GM06990 (cell line): ENCODE measurements around the gene DDX3X.
"Not testable (repeated sequence)": the region's sequence is repeated elsewhere in the genome, so short reads cannot be mapped to it uniquely, and the experiment has no call there.

Experiments used
- DNase-seq: peaks from one replicate; pipeline ENCODE4 v3.0.0-alpha.2; 2011; ENCODE audit not compliant: insufficient read length; ENCODE audit errors: extremely low read depth
- H3K27me3 ChIP-seq: replicated peaks from 2 replicates; pipeline ENCODE4 v1.6.0; 2011; ENCODE audit warnings: low read length; ENCODE audit not compliant: control insufficient read depth, insufficient read depth
- H3K36me3 ChIP-seq: 2 replicates; pipeline ENCODE4 v1.5.1; 2011; ENCODE audit warnings: low read length; ENCODE audit not compliant: control insufficient read depth, insufficient read depth
- H3K4me3 ChIP-seq: replicated peaks from 2 replicates; pipeline ENCODE4 v1.5.1; 2011; ENCODE audit warnings: low read depth, mild to moderate bottlenecking, control low read depth, low read length
- CTCF ChIP-seq: IDR thresholded peaks from 2 replicates; pipeline ENCODE4 v1.5.1; 2011; ENCODE audit warnings: low read length, control low read depth, mild to moderate bottlenecking, inconsistent platforms; ENCODE audit not compliant: insufficient read depth, poor library complexity, severe bottlenecking

The DDX3X gene

GRCh38 chrX:41389311-41389888 is 55.4 kb downstream of the DDX3X start:
- no peak for DNase-seq
- TF ChIP-seq CTCF = no peak
- Histone ChIP-seq H3K4me3 (no peak overlapping the region), H3K27me3 (no peaks in the 10 kb centered on the region), H3K36me3 (no peaks in the 10 kb centered on the region)

- H3K27me3 ChIP-seq, H3K36me3 ChIP-seq, H3K4me3 ChIP-seq, DNase-seq: not testable (repeated sequence)
Observed at GRCh38 chrX:41390576-41390975, 56.6 kb downstream of the DDX3X start.

DNA sequence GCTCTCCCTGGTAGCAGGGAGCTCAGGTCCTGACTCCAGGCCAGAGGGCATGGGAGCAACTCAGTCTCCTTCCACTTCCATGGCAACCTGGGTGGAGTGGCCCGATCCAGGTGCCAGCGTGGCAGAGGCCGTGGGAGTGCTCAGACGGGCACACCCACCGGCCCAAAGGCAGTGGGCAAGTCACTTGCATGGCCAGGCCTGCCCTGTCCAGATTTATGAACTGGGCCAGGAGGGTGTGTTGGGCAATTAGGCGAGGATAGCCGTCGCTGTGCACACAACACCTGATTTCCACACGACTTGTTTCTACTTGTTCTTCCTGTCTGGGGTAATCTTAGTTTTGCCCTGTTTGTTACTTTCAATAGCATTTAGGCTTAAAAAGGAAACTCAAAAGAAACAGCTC is 57.6 kb downstream of the DDX3X start:
- DNase-seq = no peak
- Histone ChIP-seq H3K36me3 (no peaks in the 10 kb centered on the region), H3K4me3 (no peak overlapping the region), H3K27me3 (no peaks in the 10 kb centered on the region)
- TF ChIP-seq CTCF = no peak

DNA sequence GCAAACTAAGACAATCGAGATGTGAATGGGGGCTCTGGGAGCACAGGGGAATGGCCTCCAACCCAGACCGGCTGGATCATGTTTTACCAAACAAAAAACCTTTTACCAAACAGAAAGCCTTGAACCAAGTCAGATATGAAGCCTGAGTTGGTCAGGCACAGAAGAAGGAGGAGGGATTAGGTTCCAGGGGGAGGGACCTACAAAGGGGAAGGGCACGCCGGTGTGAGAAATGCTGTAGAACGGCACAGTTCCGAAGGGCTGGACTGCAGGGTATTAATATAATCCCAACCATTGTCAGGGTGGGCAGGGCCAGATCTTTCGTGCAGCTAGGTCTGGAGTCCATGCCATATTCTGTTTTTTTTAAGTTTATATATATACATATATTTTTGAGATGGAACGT is 60.3 kb downstream of the DDX3X start:
- no peak for DNase-seq
- TF ChIP-seq CTCF = no peak
- H3K27me3 ChIP-seq = no peaks in the 10 kb centered on the region
- no peak overlapping the region for H3K4me3 ChIP-seq
- H3K36me3 ChIP-seq = no peaks in the 10 kb centered on the region

DNA sequence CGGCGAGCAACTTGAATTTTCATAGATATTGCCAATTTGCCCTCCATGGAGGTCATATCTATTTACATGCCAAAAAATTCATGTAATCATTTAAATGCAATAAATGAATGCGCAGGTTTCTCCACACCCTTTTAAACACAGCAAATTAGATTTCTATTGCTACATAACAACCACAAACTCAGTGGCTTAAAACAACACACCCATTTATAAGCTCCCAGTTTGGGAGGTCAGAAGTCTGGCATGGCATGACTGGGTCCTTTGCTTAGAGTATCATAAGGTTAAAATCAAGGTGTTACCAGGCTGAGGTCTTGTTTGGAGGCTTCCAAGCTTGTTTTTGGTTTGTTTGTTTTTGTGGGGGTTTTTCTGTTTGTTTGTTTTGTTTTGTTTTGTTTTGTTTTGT is 63.3 kb downstream of the DDX3X start:
- no peak overlapping the region for H3K4me3 ChIP-seq
- DNase-seq = no peak
- H3K36me3 ChIP-seq = no peaks in the 10 kb centered on the region
- no peaks in the 10 kb centered on the region for H3K27me3 ChIP-seq
- no peak for TF ChIP-seq CTCF

GRCh38 chrX:41397768-41398167 is 63.8 kb downstream of the DDX3X start:
- Histone ChIP-seq H3K27me3 (no peaks in the 10 kb centered on the region), H3K36me3 (no peaks in the 10 kb centered on the region), H3K4me3 (no peak overlapping the region)
- no peak for TF ChIP-seq CTCF
- DNase-seq = no peak

- not testable (repeated sequence) for H3K4me3 ChIP-seq, DNase-seq, H3K36me3 ChIP-seq, H3K27me3 ChIP-seq
Observed at GRCh38 chrX:41402556-41402955, 68.6 kb downstream of the DDX3X start.
